ENCODE measurements around the gene PIEZO2.

GRCh38 chr18:10942998-10943397 is 206.4 kb downstream of the PIEZO2 start:
- TF ChIP-seq, protein P1, sequence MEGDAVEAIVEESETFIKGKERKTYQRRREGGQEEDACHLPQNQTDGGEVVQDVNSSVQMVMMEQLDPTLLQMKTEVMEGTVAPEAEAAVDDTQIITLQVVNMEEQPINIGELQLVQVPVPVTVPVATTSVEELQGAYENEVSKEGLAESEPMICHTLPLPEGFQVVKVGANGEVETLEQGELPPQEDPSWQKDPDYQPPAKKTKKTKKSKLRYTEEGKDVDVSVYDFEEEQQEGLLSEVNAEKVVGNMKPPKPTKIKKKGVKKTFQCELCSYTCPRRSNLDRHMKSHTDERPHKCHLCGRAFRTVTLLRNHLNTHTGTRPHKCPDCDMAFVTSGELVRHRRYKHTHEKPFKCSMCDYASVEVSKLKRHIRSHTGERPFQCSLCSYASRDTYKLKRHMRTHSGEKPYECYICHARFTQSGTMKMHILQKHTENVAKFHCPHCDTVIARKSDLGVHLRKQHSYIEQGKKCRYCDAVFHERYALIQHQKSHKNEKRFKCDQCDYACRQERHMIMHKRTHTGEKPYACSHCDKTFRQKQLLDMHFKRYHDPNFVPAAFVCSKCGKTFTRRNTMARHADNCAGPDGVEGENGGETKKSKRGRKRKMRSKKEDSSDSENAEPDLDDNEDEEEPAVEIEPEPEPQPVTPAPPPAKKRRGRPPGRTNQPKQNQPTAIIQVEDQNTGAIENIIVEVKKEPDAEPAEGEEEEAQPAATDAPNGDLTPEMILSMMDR (IDR thresholded peaks at IDR 0.05 in 8 of 11, conservative IDR thresholded peaks at IDR 0.05 in 3 of 11): no peak
- TF ChIP-seq POLR2A (IDR thresholded peaks at IDR 0.05) (no peak), POLR2AphosphoS5 (IDR thresholded peaks at IDR 0.05) (no peak)

Measured in spleen (tissue), 7 donors.